HCT116 (cell line): ENCODE data around the gene N4BP2. TPM values are rescaled to one million over a fixed set of nuclear protein-coding genes. Genes with fewer than 3 reads are reported as not detected.

Experiments used
- ATAC-seq: fragments of 200-7000 bp; cut with Tn5 transposase; 2 replicates; pipeline ENCODE4 v1.9.1; 2020; ENCODE audit warnings: mild to moderate bottlenecking, moderate library complexity
- BruUV-seq: library from RNA; stranded (reverse); fragments of 400-500 nt; replicated peaks from 2 replicates; lab custom pipeline; 2021; lab: Mats Ljungman, UMichigan
- CTCF ChIA-PET: fragments of 300-600 bp; sonication (Branson Sonifier 250); formaldehyde crosslinking; loops from one replicate; lab custom pipeline; 2021; ENCODE audit warnings: antibody characterized with exemption; lab: Charles Lee
- POLR2A ChIA-PET: fragments of 300-600, 350-600 bp; sonication (Branson Sonifier 250); formaldehyde crosslinking; loops from one replicate; lab custom pipeline; 2021; ENCODE audit warnings: antibody characterized with exemption; lab: Charles Lee
- RAD21 ChIA-PET, 2 experiments: fragments of 300-600 bp; sonication (Branson Sonifier 250); formaldehyde crosslinking; loops; one replicate each; lab custom pipeline; 2023; ENCODE audit warnings: low total read pairs in 2 of 2; ENCODE audit not compliant: uncharacterized antibody in 2 of 2, unreplicated experiment in 2 of 2, low non-redundant PET in 1 of 2; lab: Charles Lee
- DNase-seq: peaks from one replicate; pipeline ENCODE4 v3.0.0-alpha.2; 2010; ENCODE audit warnings: low read depth, low spot score
- H2AFZ ChIP-seq: fragments of 200-600 bp; shearing (Covaris generic), sonication (generic); 2 replicates; pipeline ENCODE4 v1.6.1; 2017; ENCODE audit warnings: low read depth, mixed run types, mixed read lengths, antibody characterized with exemption, low read length; ENCODE audit not compliant: poor library complexity, severe bottlenecking
- H3K27ac ChIP-seq: 2 replicates; pipeline ENCODE4 v1.5.1; 2012; ENCODE audit warnings: low read depth, low read length
- H3K27me3 ChIP-seq: fragments of 200-600 bp; sonication (generic); 2 replicates; pipeline ENCODE4 v1.6.1; 2016; ENCODE audit warnings: mixed run types, low read length, mixed read lengths; ENCODE audit not compliant: insufficient read depth
- H3K36me3 ChIP-seq, 2 experiments: fragments of 200-500 bp in 1 of 2; fragments of 200-600 bp in 1 of 2; sonication (Bioruptor generic) in 1 of 2; sonication (generic) in 1 of 2; 2 replicates each; pipeline versions ENCODE4 v1.5.1 to v1.6.1; 2014 to 2016; ENCODE audit warnings: low read length in 2 of 2, inconsistent platforms in 1 of 2, mixed read lengths in 1 of 2, mixed run types in 1 of 2; ENCODE audit not compliant: insufficient read depth in 2 of 2, control insufficient read depth in 1 of 2
- H3K4me1 ChIP-seq, 2 experiments: fragments of 200-600 bp in 1 of 2; sonication (generic) in 1 of 2; 2 replicates each; pipeline versions ENCODE4 v1.5.1 to v1.6.1; 2012 to 2017; ENCODE audit warnings: low read length in 2 of 2, inconsistent platforms in 1 of 2, mild to moderate bottlenecking in 1 of 2, mixed read lengths in 1 of 2, mixed run types in 1 of 2, moderate library complexity in 1 of 2; ENCODE audit not compliant: insufficient read depth in 2 of 2, control insufficient read depth in 1 of 2
- H3K4me2 ChIP-seq: fragments of 200-600 bp; sonication (generic); 2 replicates; pipeline ENCODE4 v1.6.1; 2017; ENCODE audit warnings: mixed run types, low read length, mixed read lengths
- H3K4me3 ChIP-seq, 2 experiments: fragments of 200-600 bp in 1 of 2; sonication (generic) in 1 of 2; replicated peaks in 1 of 2; 2 replicates each; pipeline ENCODE4 v1.5.1; 2011 to 2016; ENCODE audit warnings: low read length in 2 of 2, control low read depth in 1 of 2, low read depth in 1 of 2, mild to moderate bottlenecking in 1 of 2, mixed read lengths in 1 of 2, mixed run types in 1 of 2
- H3K79me2 ChIP-seq: fragments of 200-600 bp; sonication (generic); 2 replicates; pipeline ENCODE4 v1.6.1; 2017; ENCODE audit warnings: mild to moderate bottlenecking, mixed run types, low read length, moderate library complexity, mixed read lengths; ENCODE audit not compliant: insufficient read depth
- H3K9ac ChIP-seq: fragments of 200-600 bp; sonication (generic); 2 replicates; pipeline ENCODE4 v1.6.1; 2016; ENCODE audit warnings: low read length, mixed read lengths
- H3K9me2 ChIP-seq: fragments of 200-600 bp; sonication (generic), shearing (Covaris generic); 2 replicates; pipeline ENCODE4 v1.6.1; 2017; ENCODE audit warnings: mixed run types, mild to moderate bottlenecking, moderate library complexity; ENCODE audit not compliant: insufficient read depth
- H3K9me3 ChIP-seq, 2 experiments: fragments of 200-500 bp in 1 of 2; fragments of 200-600 bp in 1 of 2; sonication (Bioruptor generic) in 1 of 2; sonication (generic) in 1 of 2; 2 replicates each; pipeline ENCODE4 v1.6.1; 2014 to 2017; ENCODE audit warnings: low read length in 2 of 2, mixed read lengths in 2 of 2, inconsistent platforms in 1 of 2, low read depth in 1 of 2, mild to moderate bottlenecking in 1 of 2, mixed run types in 1 of 2, moderate library complexity in 1 of 2; ENCODE audit not compliant: control insufficient read depth in 1 of 2, insufficient read depth in 1 of 2
- H4K20me1 ChIP-seq: fragments of 200-600 bp; sonication (generic), shearing (Covaris generic); 2 replicates; pipeline ENCODE4 v1.6.1; 2017; ENCODE audit warnings: mixed run types, mild to moderate bottlenecking, moderate library complexity; ENCODE audit not compliant: insufficient read depth
- ATF3 ChIP-seq: IDR thresholded peaks from 2 replicates; pipeline ENCODE4 v1.6.1; 2012
- CBX3 ChIP-seq: IDR thresholded peaks from 2 replicates; pipeline ENCODE4 v1.6.1; 2012; ENCODE audit warnings: low read depth
- CEBPB ChIP-seq: IDR thresholded peaks from 2 replicates; pipeline ENCODE4 v1.6.1; 2012; ENCODE audit warnings: low read depth
- EGR1 ChIP-seq: IDR thresholded peaks from 2 replicates; pipeline ENCODE4 v1.6.1; 2012; ENCODE audit warnings: low read depth
- POLR2A ChIP-seq: IDR thresholded peaks from 2 replicates; pipeline ENCODE4 v1.7.0; 2011; ENCODE audit warnings: borderline replicate concordance; ENCODE audit not compliant: insufficient read depth, insufficient read length; ENCODE audit errors: extremely low read depth
- RAD21 ChIP-seq: IDR thresholded peaks from 2 replicates; pipeline ENCODE4 v1.6.1; 2012; ENCODE audit warnings: low read depth, mild to moderate bottlenecking
- SRF ChIP-seq: IDR thresholded peaks from 2 replicates; pipeline ENCODE4 v1.6.1; 2012; ENCODE audit warnings: low read depth
- YY1 ChIP-seq: IDR thresholded peaks from 2 replicates; pipeline ENCODE4 v1.6.1; 2011; ENCODE audit warnings: low read length, low read depth, moderate library complexity, mild to moderate bottlenecking; ENCODE audit not compliant: insufficient replicate concordance; ENCODE audit errors: extremely low read depth
- ZFX ChIP-seq: fragments of 450-650 bp; IDR thresholded peaks from 2 replicates; pipeline ENCODE4 v1.6.1; 2017
- ZNF274 ChIP-seq: fragments of 200-500 bp; sonication (Bioruptor generic); IDR thresholded peaks from 2 replicates; pipeline ENCODE4 v1.6.1; 2014; ENCODE audit warnings: mild to moderate bottlenecking, low read depth, low read length, inconsistent platforms
- intact Hi-C: fragments of 100-400 bp; cut with micrococcal nuclease; formaldehyde crosslinking; loops from 2 replicates; pipeline ENCODE4 v1.10.0; 2022
- total RNA-seq: library from RNA; stranded (reverse); gene quantifications from one replicate; pipeline ENCODE4 v1.2.1, GENCODE V29; 2021; ENCODE audit not compliant: unreplicated experiment
- TF ChIP-seq, protein P1 (sequence below): IDR thresholded peaks from 2 replicates; pipeline ENCODE4 v1.6.1; 2012; ENCODE audit warnings: low read depth
- TF ChIP-seq, protein P2 (sequence below), 3 experiments: fragments of 200-600 bp in 1 of 3; sonication (generic) in 1 of 3; IDR thresholded peaks in 2 of 3; conservative IDR thresholded peaks in 1 of 3; 2 replicates each; pipeline ENCODE4 v1.5.1; 2012 to 2017; ENCODE audit warnings: low read depth in 2 of 3, low read length in 2 of 3, antibody characterized with exemption in 1 of 3, borderline replicate concordance in 1 of 3, control low read depth in 1 of 3, mild to moderate bottlenecking in 1 of 3, mixed read lengths in 1 of 3, mixed run types in 1 of 3, moderate library complexity in 1 of 3; ENCODE audit not compliant: insufficient read depth in 1 of 3
- TF ChIP-seq, protein P3 (sequence below): IDR thresholded peaks from 2 replicates; pipeline ENCODE4 v1.6.1; 2012

N4BP2 gene
- total RNA-seq, 1 experiment from 2014 or later: 7.0 TPM

DNA sequence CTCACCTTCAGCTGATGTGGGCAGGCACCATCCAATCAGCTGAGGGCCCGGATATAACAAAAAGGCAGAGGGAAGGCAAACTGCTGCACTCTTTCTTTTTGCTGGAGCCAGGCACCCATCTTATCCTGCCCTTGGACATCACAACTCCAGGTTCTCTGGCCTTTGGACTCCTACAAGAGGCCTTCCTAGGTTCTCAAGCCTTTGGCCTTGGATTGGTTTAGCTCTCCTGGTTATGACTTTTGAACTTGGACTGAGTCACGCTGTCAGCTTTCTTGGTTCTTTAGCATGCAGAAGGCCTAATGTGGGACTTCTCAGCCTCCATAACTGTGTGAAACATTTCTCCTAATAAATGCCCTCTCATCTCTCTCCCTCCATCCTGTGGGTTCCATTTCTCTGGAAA is 23.0 kb upstream of the N4BP2 start:
- ChIA-PET CTCF (no interaction called here), POLR2A (no interaction called here), RAD21 (no interaction called here)
- intact Hi-C loops: no loop called here
- BruUV-seq: no TSS peak
- Histone ChIP-seq H3K9me3 (no peaks in the 10 kb centered on the region), H3K9ac (no peak overlapping the region), H3K27ac (no peak overlapping the region), H3K79me2 (no peaks in the 10 kb centered on the region), H3K36me3 (no peaks in the 10 kb centered on the region), H3K4me1 (peaks cover 0 to 2% of the 10 kb centered on the region in 2 experiments; a peak in 1 of 4 replicates), H3K4me3 (no peak overlapping the region), H3K27me3 (no peaks in the 10 kb centered on the region), H4K20me1 (no peaks in the 10 kb centered on the region)
- ATAC-seq: no peak
- DNase-seq: no peak
- no peak for TF ChIP-seq RAD21
- TF ChIP-seq EGR1: no peak
- no peak for TF ChIP-seq CEBPB
- TF ChIP-seq CBX3: no peak
- TF ChIP-seq, protein P1, sequence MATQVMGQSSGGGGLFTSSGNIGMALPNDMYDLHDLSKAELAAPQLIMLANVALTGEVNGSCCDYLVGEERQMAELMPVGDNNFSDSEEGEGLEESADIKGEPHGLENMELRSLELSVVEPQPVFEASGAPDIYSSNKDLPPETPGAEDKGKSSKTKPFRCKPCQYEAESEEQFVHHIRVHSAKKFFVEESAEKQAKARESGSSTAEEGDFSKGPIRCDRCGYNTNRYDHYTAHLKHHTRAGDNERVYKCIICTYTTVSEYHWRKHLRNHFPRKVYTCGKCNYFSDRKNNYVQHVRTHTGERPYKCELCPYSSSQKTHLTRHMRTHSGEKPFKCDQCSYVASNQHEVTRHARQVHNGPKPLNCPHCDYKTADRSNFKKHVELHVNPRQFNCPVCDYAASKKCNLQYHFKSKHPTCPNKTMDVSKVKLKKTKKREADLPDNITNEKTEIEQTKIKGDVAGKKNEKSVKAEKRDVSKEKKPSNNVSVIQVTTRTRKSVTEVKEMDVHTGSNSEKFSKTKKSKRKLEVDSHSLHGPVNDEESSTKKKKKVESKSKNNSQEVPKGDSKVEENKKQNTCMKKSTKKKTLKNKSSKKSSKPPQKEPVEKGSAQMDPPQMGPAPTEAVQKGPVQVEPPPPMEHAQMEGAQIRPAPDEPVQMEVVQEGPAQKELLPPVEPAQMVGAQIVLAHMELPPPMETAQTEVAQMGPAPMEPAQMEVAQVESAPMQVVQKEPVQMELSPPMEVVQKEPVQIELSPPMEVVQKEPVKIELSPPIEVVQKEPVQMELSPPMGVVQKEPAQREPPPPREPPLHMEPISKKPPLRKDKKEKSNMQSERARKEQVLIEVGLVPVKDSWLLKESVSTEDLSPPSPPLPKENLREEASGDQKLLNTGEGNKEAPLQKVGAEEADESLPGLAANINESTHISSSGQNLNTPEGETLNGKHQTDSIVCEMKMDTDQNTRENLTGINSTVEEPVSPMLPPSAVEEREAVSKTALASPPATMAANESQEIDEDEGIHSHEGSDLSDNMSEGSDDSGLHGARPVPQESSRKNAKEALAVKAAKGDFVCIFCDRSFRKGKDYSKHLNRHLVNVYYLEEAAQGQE: no peak
- no peak for TF ChIP-seq ZNF274
- TF ChIP-seq, all 23 proteins: peak for 0
- Histone ChIP-seq H3K9me2 (no peaks in the 10 kb centered on the region), H3K4me2 (no peak overlapping the region), H2AFZ (no peak overlapping the region)

- no peak for DNase-seq
- Histone ChIP-seq H3K36me3 (no peaks in the 10 kb centered on the region), H3K9ac (no peak overlapping the region), H3K9me3 (no peaks in the 10 kb centered on the region), H4K20me1 (no peaks in the 10 kb centered on the region), H3K4me3 (no peak overlapping the region), H3K4me1 (peaks cover 0 to 13% of the 10 kb centered on the region in 2 experiments; a peak in 2 of 4 replicates), H3K27ac (no peak overlapping the region), H3K9me2 (no peaks in the 10 kb centered on the region), H3K27me3 (no peaks in the 10 kb centered on the region), H2AFZ (peak overlapping the region; percentile 95), H3K79me2 (no peaks in the 10 kb centered on the region), H3K4me2 (peak overlapping the region; percentile 41)
- intact Hi-C loops: no loop called here
- ChIA-PET CTCF (no interaction called here), RAD21 (no interaction called here), POLR2A (no interaction called here)
- no peak for ATAC-seq
- BruUV-seq: no TSS peak
- TF ChIP-seq SRF: no peak
- no peak for TF ChIP-seq YY1
- no peak for TF ChIP-seq ZFX
- TF ChIP-seq ATF3: no peak
- TF ChIP-seq POLR2A: no peak
- no peak for TF ChIP-seq EGR1
- TF ChIP-seq, protein P2, sequence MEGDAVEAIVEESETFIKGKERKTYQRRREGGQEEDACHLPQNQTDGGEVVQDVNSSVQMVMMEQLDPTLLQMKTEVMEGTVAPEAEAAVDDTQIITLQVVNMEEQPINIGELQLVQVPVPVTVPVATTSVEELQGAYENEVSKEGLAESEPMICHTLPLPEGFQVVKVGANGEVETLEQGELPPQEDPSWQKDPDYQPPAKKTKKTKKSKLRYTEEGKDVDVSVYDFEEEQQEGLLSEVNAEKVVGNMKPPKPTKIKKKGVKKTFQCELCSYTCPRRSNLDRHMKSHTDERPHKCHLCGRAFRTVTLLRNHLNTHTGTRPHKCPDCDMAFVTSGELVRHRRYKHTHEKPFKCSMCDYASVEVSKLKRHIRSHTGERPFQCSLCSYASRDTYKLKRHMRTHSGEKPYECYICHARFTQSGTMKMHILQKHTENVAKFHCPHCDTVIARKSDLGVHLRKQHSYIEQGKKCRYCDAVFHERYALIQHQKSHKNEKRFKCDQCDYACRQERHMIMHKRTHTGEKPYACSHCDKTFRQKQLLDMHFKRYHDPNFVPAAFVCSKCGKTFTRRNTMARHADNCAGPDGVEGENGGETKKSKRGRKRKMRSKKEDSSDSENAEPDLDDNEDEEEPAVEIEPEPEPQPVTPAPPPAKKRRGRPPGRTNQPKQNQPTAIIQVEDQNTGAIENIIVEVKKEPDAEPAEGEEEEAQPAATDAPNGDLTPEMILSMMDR (IDR thresholded peaks at IDR 0.05 in 2 of 3, conservative IDR thresholded peaks at IDR 0.05 in 1 of 3; ENCODE audit: borderline replicate concordance in 1 of 3, insufficient read depth in 1 of 3, low read depth in 2 of 3, low read length in 2 of 3): no peak
- TF ChIP-seq, protein P3, sequence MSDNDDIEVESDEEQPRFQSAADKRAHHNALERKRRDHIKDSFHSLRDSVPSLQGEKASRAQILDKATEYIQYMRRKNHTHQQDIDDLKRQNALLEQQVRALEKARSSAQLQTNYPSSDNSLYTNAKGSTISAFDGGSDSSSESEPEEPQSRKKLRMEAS: no peak
Measured at GRCh38 chr4:40038977-40039376, 17.7 kb upstream of the N4BP2 start.
